Stimulated activated CD8-positive, alpha-beta memory T cell treated with anti-CD3 and anti-CD28 coated beads, Interleukin-2, amount 100 ng/mL, for 48 hours (primary cell): ENCODE results near the gene VOPP1.
"Not testable (repeated sequence)": the region's sequence is repeated elsewhere in the genome, so short reads cannot be mapped to it uniquely, and the experiment has no call there.

Source experiments
- DNase-seq, 2 donors: peaks; one replicate each; pipeline ENCODE4 v3.0.0-alpha.2; 2020; ENCODE audit warnings: low read depth in 2 of 2

Gene VOPP1

DNA sequence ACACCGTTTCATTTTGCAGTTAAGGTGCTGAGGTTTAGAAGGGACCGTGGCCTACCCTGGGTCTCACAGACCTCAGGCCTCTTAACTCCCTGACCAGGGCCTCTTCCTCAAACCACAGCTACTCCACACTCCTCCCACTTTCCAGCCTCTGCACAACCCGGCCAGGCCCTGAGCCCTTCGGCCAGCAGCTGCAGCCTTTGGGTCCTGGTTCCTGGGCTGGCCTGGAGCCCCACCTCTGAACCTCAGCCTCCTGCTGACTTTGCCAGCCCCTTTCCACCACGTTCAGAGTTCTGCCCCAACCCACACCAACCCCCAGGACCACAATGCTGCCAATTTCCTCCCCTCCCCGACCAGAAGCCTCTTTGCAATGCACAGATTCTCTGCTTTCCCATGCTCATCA lies 84.1 kb downstream of the VOPP1 start:
- DNase-seq: no peak

DNA sequence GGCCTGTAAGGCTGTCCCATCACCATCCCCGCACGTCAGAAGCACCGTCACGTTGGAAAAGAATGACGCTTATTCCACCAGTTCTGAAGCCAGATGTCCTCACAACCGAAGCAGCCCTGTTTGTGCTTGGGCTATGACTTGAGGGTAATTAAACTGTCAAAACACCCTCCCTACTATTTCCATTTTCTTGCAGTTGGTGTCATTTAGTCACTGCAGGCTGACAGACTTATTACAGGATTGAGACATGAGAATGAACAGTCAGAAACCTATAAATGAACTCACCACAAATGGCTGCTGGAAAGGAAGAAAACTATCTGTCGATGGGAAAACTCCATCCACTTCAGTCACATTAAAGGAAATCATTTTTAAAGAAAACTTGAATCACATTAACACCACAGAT lies 85.3 kb downstream of the VOPP1 start:
- no peak for DNase-seq

DNA sequence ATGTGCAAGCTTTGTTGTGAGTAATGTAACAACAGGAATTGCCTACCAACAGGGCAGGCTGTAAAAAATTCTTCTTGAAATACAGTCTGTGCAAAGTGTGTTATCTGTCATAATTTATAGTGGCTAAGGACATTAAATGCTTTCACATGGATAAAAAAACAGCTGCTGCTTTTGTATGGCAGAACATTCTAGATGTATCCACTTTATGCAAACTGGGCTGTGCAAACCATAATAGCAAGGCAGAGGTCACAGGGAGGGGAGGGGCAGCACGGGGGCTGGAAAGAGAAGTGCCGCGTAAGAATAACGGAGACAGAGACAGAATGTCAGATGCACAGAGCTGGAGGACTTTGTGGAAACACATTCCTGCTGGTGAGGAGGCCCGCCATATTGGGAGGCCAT lies 86.1 kb downstream of the VOPP1 start:
- DNase-seq: no peak

DNA sequence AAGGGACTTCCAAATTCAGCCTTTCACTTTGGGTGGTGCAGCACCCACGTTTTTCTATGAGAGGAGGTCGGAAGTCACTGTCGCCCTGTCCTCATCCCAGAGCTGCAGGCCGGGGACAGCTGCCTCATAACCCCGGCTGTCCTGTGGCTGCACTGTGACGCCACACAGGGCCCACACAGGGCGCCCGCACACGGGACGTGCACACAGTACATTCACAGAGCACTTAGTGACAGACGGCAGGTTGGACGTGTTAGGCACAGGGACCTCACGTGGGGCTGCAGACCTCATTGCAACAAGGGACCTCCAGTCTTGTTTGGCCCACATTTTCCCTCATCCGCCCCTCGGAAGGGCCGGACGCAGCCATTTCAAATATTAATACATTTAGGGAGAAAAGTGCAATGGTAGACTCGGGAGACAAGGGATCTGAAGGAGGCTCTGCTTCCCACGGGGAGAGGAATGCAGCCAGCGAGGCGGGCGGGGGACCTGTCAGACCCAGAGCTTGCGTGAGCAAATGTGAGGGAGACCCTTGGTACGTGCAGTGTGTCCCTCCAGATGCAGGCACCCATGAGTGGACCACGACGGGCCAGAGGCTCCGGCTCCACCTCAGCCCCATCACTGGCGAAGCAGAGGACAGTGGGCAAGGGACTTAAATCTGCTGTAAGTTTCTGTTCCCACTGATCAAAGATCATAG lies 86.7 kb downstream of the VOPP1 start:
- no peak for DNase-seq

DNA sequence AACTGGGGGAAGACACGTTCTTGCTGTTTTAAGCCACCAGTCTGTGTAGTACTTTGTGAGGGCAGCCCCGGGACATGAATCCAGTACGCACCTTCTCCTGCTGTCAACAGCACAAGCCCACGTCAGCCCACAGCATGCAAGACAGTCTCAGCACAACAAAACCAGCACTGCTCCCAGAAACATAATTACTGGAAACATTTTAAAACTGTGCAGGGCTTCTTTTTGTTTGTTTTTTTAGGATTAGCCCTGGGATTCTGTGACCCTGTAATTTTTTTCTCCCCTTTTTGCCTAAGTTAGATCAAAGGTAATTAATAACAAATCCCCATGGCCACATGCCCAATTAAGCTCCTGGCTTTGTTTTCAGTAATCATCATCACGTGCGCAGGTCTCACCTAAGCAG lies 87.5 kb downstream of the VOPP1 start:
- no peak for DNase-seq

DNA sequence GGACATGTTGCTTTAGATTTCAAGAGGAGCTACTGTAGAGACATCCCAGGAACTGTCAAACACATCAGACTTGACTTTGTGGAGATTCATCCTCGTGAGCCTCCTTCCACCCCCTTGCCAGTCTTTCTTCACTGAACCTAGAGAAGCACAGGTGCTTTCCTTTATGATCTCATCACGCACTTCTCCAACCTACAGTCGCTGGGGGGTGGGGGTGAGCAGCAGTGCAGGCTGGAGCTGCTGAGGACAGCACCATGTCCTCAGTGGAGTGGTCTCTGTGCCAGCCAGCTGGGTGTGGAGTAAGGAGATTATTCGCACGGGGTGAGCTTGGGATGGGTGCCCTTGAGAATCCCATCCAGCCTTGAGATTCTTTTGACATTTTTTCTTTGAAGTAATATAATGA lies 88.1 kb downstream of the VOPP1 start:
- no peak for DNase-seq

DNA sequence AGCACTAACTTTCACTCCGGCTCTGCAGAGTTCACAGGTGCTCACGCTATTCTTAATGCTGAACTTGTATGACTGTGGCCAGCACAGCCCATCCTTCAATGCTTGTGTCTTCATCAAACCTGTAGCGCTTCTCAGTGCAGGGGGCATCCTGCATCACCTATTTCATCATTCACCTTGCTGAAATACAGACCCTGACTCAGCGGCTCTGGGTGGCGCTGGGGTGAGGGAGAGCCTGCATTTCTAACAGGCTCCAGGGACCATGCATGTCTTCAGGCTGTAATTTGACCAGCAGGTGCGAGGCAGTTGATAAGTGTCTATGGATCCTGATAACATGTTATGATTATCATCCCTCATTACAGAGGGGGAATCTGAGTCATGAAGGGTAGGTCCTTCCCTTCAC lies 89.3 kb downstream of the VOPP1 start:
- no peak for DNase-seq

DNA sequence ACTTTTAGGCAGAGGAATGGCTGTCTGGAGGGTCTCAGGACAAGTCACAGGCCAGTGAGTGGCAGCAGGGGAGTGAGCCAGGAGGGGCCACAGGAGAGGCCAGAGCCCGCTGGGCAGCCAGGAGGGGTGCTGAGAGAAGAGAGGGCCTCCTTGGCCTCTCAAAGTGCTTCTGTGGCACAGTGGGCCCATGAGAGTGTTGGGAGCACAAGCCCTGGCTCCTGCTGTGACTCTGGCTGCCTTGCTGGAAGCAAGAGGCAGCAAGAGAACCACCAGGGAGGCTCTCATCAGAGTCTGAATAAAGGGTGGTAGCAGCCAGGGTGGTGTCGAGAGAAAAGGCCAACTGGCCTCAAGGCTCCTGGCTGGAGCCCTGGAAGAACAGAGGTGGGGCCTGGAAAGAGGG lies 91.1 kb downstream of the VOPP1 start:
- DNase-seq: no peak

DNA sequence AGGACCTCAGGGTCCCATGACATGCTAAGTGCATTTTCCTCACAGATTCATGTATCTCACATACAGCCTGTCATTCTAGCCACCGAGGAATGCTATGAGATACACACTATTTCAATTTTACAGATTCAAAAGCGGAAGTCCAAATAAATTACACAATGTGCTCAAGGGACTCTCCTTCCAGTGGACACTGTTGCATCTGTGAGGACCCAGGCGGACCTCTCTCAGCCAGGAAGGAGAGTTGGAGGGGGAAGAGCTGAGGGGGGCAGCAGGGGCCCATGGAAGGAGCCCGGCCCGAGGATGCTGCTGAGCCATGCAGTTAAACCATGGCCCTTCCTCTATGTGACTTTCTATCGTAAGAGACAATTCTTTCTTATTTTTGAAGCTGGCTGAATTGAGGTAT lies 93.6 kb downstream of the VOPP1 start:
- no peak for DNase-seq

DNA sequence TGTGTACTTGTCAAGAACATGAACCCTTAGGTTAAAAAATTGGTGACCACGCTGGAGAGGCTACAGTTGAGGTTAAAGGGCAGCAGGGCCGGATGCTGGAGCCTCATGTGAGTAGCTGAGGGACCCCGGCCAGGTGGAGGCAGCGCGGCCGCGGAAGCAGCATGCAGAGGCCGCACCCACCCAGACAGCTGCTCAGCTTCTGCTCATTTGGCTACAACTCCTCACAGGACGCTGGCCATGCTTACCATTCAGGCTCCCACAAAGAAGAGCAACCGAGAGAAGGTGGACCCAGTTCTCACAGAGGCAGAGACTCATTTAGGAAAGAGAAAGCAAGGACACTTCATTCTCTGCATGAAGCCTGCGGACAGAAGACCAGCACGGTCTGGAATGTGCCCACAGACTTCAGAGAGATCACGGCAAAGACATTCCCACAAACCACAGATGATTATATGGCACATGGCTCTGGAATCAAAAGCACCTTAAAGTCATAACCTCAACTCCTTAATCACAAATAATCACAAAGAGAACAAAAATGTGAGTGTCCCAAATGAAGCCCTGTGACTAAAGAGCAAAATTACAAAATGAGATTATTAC lies 94.4 kb downstream of the VOPP1 start:
- DNase-seq: no peak

DNA sequence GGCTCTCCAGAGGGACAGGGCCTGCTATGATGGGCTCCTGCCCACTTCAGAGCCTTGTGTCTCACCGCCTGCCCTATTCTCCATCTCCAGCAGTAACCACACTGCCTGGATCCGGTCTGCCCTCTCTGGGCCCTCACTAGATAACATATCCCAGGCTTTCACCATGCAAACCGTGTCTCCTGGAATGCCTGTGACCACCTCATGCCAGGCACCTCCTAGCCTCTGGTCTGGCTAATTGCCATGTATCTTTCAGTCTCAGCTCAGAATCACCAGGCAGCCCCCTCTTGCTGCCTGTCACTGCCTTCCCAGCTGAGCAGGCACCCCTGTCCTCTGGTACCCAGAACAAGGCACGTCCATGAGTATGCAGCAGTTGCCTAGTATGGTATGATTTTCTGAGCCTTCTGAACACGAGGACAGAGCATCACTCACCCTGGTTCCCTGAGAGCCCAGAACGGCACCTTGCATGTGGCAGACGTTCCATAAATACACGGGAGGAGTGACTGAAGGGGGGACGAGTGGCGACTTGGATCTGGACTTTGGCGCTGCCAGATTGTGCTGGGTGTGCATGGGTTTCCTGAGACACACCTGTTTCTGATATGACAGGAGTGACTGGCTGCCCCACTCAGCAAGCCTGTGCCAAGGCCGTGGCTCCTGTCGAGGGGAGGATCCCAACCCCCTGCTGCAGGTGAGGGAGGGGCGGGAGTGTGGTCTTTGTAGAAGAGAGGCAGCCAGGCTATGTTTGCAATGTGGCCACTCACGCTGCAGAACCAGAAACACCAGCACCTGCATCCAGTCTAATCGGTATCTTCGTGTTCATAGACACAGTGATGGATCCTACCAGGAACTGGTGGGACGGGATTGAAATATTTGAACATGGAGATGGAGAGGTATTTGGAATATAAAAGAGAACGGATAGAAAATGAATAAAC lies 95.2 kb downstream of the VOPP1 start:
- DNase-seq: no peak

DNA sequence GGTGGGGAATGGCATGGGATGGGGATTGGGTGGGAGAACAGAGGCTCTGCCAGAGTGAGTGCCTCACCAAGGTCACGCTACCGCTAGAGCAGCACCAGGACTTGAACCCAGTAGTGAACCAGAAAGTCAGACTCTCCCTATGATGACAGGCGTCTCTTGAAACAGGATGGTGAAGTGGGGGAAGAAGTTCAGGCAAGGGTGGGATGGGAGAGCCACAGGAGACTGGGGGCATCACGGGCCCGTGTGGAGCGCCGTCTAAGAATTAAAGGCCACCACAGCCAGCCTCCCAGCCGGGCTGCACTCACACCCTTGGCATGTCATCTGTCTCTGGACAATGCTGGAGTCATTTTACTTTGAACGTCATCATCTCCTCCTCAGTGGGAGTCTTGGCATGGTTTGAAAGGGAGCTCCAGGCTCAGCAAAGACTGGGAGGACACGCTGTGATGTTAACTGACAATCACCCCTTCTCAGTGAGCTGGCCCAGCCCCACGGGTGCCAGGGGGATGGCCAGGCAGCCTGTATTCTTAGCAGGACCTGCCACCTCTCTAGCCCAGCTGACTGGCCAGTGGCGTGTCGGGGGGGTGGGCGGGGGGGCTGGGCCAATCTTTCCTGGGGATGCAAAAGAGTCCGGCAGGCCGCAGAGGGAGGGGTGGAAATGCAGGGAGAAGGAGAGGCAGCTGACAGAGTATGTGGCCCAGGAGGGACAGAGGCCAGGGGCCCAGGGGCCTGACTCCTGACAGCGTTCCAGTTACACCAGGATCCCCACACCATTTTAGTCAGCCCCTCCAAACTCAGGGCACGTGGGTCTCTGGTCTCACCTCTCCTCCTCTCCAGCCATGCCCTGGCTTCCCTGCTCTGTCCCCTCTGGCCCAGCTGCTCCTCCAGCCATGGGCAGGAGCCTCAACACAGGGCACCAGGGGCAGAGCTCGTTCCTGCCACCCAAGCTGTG lies 96.2 kb downstream of the VOPP1 start:
- no peak for DNase-seq

DNA sequence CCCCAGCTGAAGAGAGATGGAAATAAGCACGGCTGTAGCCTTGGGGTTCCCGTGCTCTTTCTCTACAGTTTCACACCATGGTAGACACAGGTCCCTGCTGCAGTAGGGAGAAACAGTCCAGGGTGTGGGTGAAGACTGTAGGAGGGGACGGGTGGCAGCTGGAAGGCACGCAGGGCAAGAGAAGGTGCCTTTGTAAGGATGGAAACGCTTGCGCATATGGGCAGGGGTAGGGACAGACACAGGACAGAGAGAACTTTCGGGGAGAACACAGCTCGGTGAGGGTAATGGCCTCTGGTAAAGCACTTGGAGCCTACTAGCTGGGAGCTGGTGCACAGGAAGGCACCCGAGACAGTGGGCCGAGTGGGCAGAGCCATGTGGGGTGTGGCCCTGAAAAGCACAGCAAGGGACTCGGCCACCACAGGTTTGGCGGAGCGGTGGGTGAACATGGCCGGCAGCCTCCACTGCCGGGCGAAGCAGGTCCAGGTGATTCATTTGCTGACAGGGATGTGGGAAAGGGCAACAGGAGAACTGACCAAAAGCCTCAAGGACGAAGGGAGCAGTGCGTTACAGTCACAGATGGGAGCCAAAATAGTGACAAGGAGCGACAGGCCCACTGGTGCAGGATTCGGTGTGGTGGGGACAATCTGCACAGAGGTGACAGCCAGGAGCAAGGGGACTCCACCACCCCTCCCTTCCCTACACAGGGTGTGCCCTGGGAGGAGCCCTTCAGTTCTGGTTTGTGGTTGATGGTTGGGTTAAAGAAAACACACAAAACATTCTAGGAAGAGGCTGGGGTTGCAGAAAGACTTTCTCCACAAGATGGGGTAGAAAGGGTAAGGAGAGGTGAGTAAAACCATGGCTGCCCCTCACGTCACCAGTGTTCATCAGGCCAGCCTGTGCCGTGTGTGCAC lies 97.1 kb downstream of the VOPP1 start:
- no peak for DNase-seq

DNA sequence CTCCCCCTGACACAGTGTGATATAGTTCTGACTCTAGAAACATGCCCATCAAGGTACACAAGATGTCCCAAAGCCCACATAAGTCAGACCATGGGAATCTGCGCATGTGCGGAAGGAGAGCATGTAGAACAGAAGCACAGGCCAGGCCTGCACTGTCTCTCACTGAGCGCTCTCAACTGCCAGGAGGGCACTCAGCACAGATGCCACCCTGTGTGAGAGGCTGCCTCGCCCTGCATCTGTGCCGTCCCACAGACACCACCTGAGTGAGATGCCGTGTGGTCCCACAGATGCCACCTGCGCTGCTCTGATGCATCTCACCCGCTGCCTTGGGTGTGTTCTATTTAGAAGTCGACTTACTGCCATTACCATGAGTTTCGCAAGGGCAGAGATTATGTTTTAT lies 98.4 kb downstream of the VOPP1 start:
- no peak for DNase-seq

DNA sequence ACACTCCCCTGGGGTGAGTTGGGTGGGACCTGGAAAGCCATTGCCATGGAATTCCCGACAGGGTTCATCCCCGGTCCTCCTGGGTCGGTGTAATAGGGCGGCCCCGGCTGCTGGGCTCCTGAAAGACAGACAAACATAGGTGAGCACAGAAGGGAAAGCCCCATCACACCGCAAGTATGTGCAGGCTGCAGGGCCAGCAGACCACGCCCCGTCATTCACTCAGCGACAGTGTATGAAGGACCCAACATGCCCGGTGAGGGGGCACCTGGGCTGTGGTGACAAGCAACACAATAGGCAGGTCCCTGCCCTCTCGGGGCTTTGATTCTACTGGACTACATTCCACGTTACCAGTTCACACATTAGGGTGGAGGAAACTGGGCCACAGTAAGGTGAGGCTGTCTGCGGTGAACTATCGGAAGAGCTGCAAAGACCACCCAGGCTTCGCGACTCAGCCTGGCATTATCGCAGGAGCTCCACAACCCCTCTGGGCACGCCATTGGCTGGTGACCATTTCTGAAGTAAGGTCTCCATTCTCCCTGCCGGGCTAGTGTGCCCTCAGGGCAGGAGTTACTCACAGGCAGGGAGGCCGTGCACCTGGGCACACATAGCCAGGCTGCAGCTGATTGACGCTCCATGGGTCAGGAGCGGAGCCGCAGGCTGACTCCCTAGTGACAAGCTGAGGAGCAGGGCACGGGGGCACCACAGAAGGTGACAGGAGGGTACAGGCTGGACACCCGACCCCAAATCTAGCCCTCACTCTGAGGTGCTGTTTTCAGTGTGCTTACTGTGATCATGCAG lies 99.2 kb downstream of the VOPP1 start:
- no peak for DNase-seq

DNA sequence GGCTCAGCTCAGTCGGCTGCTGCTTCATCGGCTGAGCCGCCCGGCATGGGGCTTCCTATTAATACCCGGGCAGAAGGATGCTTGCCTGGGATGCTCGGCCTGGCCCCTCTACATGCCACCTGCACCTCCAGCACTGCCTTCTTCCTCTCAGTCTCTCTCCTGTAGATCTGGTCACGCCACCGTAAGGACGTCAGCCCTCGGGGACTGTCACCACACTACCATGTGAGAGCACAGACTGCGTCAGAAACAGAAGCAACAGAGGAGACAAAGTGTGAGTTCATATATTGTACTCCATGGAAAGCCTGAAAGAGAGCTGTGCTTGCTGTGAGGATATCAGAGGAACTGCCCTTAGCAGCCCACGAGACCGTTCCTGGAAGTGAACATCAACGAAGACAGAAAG lies 99.9 kb downstream of the VOPP1 start:
- not testable (repeated sequence) for DNase-seq

DNA sequence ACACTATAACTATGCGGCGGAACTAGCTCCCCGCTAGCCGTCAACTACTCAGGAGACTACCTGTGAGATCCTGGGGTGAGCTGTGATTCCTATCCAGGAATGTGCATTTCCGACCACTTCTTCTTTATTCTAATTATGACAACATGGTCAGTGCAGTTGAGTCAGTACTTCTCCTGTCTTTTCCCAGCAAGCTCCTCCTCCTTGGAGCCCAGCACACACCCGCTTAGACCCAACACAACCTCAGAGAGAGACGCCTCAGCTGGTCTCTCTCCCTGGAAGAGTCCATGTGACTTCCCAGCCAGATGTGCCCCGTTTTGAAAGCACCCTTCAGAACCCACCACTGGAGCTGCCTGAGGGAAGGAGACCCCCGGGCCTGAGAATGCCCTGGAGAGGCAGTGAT lies 100.7 kb downstream of the VOPP1 start:
- not testable (repeated sequence) for DNase-seq

DNA sequence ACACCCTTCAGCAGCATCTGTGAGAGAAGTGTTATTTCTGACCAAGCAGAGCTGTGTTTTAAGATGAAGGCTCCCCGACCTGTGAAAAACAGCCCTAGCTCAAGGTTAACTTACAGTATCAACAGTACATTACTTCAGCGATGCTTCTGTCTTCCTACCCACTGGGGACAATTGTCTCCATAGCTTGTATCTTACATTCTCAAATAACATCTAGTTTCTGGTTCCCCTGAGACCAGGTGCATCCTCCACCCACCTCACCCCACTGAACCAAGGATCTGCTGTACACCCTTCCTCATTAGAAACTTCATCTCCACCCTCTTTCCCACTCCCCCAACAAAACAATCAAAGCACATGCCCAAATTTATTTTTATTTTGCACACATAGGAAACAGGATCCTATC lies 102.0 kb downstream of the VOPP1 start:
- DNase-seq: no peak

DNA sequence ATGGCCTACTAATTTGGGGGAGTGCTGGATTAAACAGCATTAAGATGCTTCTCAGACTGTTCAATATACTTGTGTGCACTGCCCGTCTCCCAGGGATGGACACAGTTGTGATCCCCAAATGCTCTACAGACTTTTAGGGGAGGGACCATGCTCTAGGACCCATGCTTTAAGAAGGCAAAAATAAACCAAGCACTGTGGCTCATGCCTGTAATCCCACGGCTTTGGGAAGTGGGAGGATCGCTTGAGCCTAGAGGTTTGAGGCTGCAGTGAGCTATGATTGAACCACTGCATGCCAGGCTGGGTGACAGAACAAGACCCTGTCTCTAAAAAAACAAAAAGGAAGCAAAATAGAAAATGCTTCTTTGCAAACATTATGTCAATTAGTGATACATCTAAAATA lies 102.6 kb downstream of the VOPP1 start:
- DNase-seq: no peak

DNA sequence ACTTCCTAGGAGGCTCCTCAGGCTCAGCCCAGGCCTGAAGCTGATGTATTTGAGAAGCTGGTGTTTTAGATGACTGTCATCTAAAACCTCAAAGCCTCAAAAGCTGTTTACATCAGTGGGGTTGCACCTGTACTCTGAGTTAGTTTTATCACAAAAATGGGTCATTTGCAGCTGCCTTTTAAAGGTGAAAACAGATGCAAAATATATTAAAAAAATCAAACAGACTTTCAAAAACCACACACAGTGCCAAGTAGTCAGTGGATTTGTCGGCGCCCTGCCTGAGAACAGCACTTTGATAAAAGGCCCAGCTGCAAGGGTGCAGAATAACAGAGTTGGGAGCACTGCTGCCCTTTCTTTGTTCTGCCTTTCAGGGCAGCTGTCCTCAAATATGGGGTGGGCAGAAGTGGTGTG lies 103.0 kb downstream of the VOPP1 start:
- DNase-seq: no peak
